ENCODE results near the gene XYLB.

- TF ChIP-seq CTCF (IDR thresholded peaks at IDR 0.05) (no peak), POLR2A (IDR thresholded peaks at IDR 0.05) (no peak)
Measured at GRCh38 chr3:38362825-38363224, 16.2 kb downstream of the XYLB start.
